Naive thymus-derived CD8-positive, alpha-beta T cell (primary cell): ENCODE measurements around the gene LZTR1. TPM values are rescaled to one million over a fixed set of nuclear protein-coding genes. Genes with fewer than 3 reads are reported as not detected.
"Not testable (repeated sequence)": the region's sequence is repeated elsewhere in the genome, so short reads cannot be mapped to it uniquely, and the experiment has no call there.

Source experiments
- ATAC-seq, 2 donors: fragments of 150-1000 bp; cut with Tn5 transposase in 1 of 2; sonication (Bioruptor Pico), chemical (Tn5 transposase) in 1 of 2; 1 replicate in 1 of 2; 2 replicates in 1 of 2; pipeline ENCODE4 v1.10.0; 2021; ENCODE audit warnings: mild to moderate bottlenecking in 2 of 2, moderate library complexity in 2 of 2
- POLR2A ChIA-PET: fragments of 350-600 bp; sonication (Branson Sonifier 250); formaldehyde crosslinking; loops from one replicate; lab custom pipeline; 2021; ENCODE audit warnings: antibody characterized with exemption; lab: Charles Lee
- DNase-seq, 10 donors: peaks; one replicate each; pipeline versions ENCODE4 v3.0.0 to v3.0.0-alpha.2; 2020 to 2022
- H3K27ac Mint-ChIP-seq, 10 donors: one replicate each; pipeline ENCODE4 v1.8.0; 2020 to 2022; ENCODE audit warnings: mild to moderate bottlenecking in 10 of 10, mixed read lengths in 10 of 10, moderate library complexity in 4 of 10, inconsistent platforms in 1 of 10
- H3K27me3 Mint-ChIP-seq, 5 donors: one replicate each; pipeline ENCODE4 v1.8.0; 2021 to 2022; ENCODE audit warnings: mixed read lengths in 5 of 5
- H3K36me3 Mint-ChIP-seq, 3 donors: one replicate each; pipeline ENCODE4 v1.8.0; 2020 to 2022; ENCODE audit warnings: mixed read lengths in 3 of 3, mild to moderate bottlenecking in 2 of 3, inconsistent platforms in 1 of 3
- H3K4me1 Mint-ChIP-seq, 4 donors: one replicate each; pipeline ENCODE4 v1.8.0; 2021 to 2022; ENCODE audit warnings: mixed read lengths in 4 of 4
- H3K4me3 Mint-ChIP-seq, 10 donors: one replicate each; pipeline ENCODE4 v1.8.0; 2020 to 2022; ENCODE audit warnings: mild to moderate bottlenecking in 10 of 10, mixed read lengths in 10 of 10, moderate library complexity in 6 of 10, inconsistent platforms in 1 of 10
- H3K9me3 Mint-ChIP-seq, 9 donors: one replicate each; pipeline ENCODE4 v1.8.0; 2020 to 2022; ENCODE audit warnings: mixed read lengths in 9 of 9, mild to moderate bottlenecking in 3 of 9, inconsistent platforms in 1 of 9, moderate library complexity in 1 of 9
- polyA plus RNA-seq, 3 donors: library from polyadenylated mRNA; unstranded; fragments of 300-500 nt; fragmentation: Illumina TruSeq; gene quantifications; one replicate each; pipeline ENCODE4 v1.2.3, GENCODE V29; 2021
- total RNA-seq, 8 experiments: library from RNA in 2 of 8; stranded (reverse) in 2 of 8; gene quantifications; one replicate each; pipeline ENCODE4 v1.2.3 and lab custom pipeline; 2021 to 2026

LZTR1 gene
- 100 to 1,000 TPM in 1 of 2 experiments, 10 to 100 TPM in 1; 92.9 to 103 TPM for total RNA-seq
- polyA plus RNA-seq = 10 to 100 TPM in 2 of 3 donors, 1 to 10 TPM in 1; 8.6 to 14.5 (median 12.3) TPM
- 19.5 to 38.6 (median 32.2) reads per million in 6 experiments for total RNA-seq (lab: John Stamatoyannopoulos, UW)

DNA sequence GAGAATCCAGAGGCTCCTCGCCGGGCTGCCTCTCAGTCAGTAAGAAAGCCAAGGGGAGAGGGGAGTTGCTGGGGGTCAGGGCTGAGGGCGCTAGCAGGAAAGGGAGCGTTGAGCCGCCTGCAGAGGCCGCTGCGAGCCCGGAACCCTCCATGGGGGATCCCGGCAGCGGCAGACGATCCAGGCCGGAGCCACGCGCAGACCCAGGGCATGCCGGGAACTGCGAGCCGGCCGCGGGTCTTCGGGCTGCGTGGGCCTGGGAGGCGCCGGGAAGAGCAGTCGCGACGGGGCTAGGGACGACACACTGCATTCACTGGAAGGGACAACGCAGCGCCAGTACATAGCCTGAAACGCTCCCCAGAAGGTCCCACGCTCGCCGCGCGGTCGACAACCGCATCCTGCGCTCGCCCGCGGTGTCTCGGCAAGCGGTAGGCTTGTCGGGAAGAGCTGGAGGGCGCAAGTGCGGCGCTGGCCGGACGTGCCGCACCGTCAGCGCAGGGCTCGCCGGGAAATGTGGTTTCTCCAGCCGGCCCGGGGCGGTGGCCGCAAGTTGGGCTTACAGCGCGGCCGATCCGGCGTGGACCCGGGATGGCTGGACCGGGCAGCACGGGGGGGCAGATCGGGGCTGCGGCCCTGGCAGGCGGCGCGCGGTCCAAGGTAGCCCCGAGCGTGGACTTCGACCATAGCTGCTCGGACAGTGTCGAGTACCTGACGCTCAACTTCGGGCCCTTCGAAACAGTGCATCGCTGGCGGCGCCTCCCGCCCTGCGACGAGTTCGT is at the start of gene LZTR1:
LZTR1 (plus strand) TSS at position 511 of the 776 bp plus-strand sequence; CDS start at position 586, 75 bp downstream.
- POLR2A ChIA-PET = interaction anchor here (1.0 to 4.3 kb wide), 10 partner anchors 9 to 1550 kb away, joined by 3 to 78 read pairs (median 4); partner anchors contain the start of genes CRKL, HIRA and THAP7
- ATAC-seq = peak; percentile 78 to 84
- H3K36me3 Mint-ChIP-seq = peaks cover 0 to 14% (median 0%) of the 10 kb centered on the region in 3 donors
- no peaks in the 10 kb centered on the region for H3K27me3 Mint-ChIP-seq
- peaks cover 28 to 52% (median 49%) of the 10 kb centered on the region in 4 donors for H3K4me1 Mint-ChIP-seq
- peak; percentile 44 to 78 (median 58) for DNase-seq
- H3K9me3 Mint-ChIP-seq = peaks cover 0 to 4% (median 0%) of the 10 kb centered on the region in 9 donors
- H3K4me3 Mint-ChIP-seq = peak within 1 kb of the TSS; percentile 88 to 97 (median 95)
- H3K27ac Mint-ChIP-seq = peak within 1 kb of the TSS; percentile 88 to 97 (median 94)

DNA sequence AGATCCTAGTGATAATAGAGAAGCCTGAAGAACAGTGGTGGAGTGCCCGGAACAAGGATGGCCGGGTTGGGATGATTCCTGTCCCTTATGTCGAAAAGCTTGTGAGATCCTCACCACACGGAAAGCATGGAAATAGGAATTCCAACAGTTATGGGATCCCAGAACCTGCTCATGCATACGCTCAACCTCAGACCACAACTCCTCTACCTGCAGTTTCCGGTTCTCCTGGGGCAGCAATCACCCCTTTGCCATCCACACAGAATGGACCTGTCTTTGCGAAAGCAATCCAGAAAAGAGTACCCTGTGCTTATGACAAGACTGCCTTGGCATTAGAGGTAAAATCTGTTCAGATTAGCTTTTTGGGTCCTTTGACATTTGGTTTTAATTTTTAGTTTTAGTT is 48.2 kb upstream of the LZTR1 start:
- peak overlapping the region in 4 of 10 donors; percentile 5 to 39 (median 20) for H3K27ac Mint-ChIP-seq
- H3K4me3 Mint-ChIP-seq = peak overlapping the region in 4 of 10 donors; percentile 8 to 55 (median 16)
- peaks cover 26 to 87% (median 72%) of the 10 kb centered on the region in 4 donors for H3K4me1 Mint-ChIP-seq
- H3K27me3 Mint-ChIP-seq = no peaks in the 10 kb centered on the region
- DNase-seq (no peak), ATAC-seq (no peak)
- peaks cover 0 to 72% (median 16%) of the 10 kb centered on the region in 3 donors for H3K36me3 Mint-ChIP-seq
- POLR2A ChIA-PET = no interaction called here
- no peaks in the 10 kb centered on the region for H3K9me3 Mint-ChIP-seq

DNA sequence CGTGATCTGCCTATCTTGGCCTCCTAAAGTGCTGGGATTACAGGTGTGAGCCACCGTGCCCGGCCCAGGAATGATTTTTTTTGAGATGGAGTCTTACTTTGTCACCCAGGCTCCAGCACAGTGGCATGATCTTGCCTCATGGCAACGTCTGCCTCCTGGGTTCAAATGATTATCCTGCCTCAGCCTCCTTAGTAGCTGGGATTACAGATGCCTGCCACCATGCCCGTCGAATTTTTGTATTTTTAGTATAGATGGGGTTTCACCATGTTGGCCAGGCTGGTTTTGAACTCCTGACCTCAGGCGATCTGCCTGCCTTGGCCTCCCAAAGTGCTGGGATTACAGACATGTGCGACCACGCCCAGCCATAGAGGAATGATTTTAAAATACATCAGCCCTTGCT is 47.0 kb upstream of the LZTR1 start:
- H3K27me3 Mint-ChIP-seq, ATAC-seq, DNase-seq, H3K9me3 Mint-ChIP-seq, POLR2A ChIA-PET: not testable (repeated sequence)
- peak overlapping the region in 3 of 10 donors; percentile 23 to 69 (median 26) for H3K4me3 Mint-ChIP-seq
- peak overlapping the region in 1 of 10 donors; percentile 48 for H3K27ac Mint-ChIP-seq
- H3K36me3 Mint-ChIP-seq = peaks cover 0 to 74% (median 12%) of the 10 kb centered on the region in 3 donors
- peaks cover 21 to 89% (median 74%) of the 10 kb centered on the region in 4 donors for H3K4me1 Mint-ChIP-seq

DNA sequence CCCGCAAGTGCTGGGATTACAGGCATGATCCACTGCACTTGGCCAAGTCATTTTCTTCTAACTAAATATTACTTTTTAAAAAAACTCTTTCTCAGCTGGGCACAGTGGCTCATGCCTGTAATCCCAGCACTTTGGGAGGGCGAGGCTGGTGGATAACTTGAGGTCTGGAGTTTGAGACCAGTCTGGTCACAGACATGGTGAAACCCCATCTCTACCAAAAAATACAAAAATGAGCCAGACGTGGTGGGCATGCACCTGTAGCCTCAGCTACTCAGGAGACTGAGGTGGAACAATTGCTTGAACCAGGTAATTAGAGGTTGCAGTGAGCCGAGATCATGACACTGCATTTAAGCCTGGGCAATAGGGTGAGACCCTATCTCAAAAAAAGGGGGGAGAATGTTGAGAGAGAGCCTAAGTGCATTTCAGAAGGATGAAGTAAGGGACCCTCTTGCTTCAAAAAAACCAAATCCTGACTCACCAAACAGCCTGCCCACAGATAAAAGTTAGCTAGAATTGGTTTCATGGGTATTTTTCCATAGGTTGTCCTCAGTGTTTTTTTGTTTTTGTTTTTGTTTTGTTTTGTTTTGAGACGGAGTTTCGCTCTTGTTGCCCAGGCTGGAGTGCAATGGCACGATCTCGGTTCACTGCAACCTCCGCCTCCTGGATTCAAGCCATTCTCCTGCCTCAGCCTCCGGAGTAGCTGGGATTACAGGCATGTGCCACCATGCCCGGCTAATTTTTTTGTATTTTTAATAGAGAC is 46.1 kb upstream of the LZTR1 start:
- not testable (repeated sequence) for H3K27me3 Mint-ChIP-seq, ATAC-seq, DNase-seq, H3K9me3 Mint-ChIP-seq
- POLR2A ChIA-PET = interaction anchor here (1.0 kb wide), 1 partner anchor 9 kb away, joined by 3 read pairs; no protein-coding TSS in a partner anchor
- Mint-ChIP-seq H3K4me3 (peak overlapping the region in 7 of 10 donors; percentile 22 to 81 (median 50)), H3K36me3 (peaks cover 0 to 83% (median 12%) of the 10 kb centered on the region in 3 donors), H3K4me1 (peaks cover 29 to 91% (median 79%) of the 10 kb centered on the region in 4 donors), H3K27ac (peak overlapping the region in 4 of 10 donors; percentile 15 to 80 (median 49))

DNA sequence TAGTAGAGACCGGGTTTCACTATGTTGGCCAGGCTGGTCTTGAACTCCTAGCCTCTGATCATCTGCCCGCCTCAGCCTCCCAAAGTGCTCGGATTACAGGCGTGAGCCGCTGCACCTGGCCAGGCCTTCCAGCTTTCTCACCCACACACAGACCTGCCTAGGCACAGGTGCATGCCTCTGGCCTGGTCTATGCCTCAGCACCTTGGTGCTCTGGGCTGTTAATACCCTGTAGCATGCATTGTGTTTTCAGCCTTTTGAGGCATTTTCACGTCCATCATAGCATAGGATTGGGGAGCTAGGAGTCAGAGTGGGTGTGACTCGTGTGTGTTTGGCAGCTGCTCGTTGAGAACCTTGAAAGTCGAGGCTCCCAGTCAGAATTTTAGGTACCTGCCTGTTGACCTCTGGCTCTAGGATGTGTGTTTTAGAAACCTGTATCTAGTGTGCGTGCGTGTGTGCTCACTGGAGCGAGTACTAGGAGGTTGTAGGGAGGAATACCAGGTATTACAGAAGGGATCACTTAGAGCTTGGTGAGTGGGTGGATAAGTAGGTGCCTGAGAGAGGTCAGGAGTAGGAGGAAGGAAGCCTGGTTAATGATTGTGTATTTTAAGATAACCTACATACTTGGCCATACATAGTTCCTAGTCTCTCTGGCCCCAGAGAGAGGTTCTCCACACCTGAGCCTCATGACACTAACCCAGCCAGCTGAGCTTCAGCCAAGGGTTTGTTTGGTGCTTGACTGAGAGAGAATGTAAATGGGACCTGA is 44.9 kb upstream of the LZTR1 start:
- Mint-ChIP-seq H3K9me3 (no peaks in the 10 kb centered on the region), H3K4me1 (peaks cover 36 to 93% (median 80%) of the 10 kb centered on the region in 4 donors), H3K27me3 (no peaks in the 10 kb centered on the region), H3K36me3 (peaks cover 0 to 92% (median 12%) of the 10 kb centered on the region in 3 donors), H3K4me3 (peak overlapping the region; percentile 6 to 81 (median 64)), H3K27ac (peak overlapping the region in 9 of 10 donors; percentile 8 to 88 (median 68))
- DNase-seq (no peak), ATAC-seq (no peak)
- POLR2A ChIA-PET = interaction anchor here (1.0 kb wide), 1 partner anchor 10 kb away, joined by 3 read pairs; no protein-coding TSS in a partner anchor

DNA sequence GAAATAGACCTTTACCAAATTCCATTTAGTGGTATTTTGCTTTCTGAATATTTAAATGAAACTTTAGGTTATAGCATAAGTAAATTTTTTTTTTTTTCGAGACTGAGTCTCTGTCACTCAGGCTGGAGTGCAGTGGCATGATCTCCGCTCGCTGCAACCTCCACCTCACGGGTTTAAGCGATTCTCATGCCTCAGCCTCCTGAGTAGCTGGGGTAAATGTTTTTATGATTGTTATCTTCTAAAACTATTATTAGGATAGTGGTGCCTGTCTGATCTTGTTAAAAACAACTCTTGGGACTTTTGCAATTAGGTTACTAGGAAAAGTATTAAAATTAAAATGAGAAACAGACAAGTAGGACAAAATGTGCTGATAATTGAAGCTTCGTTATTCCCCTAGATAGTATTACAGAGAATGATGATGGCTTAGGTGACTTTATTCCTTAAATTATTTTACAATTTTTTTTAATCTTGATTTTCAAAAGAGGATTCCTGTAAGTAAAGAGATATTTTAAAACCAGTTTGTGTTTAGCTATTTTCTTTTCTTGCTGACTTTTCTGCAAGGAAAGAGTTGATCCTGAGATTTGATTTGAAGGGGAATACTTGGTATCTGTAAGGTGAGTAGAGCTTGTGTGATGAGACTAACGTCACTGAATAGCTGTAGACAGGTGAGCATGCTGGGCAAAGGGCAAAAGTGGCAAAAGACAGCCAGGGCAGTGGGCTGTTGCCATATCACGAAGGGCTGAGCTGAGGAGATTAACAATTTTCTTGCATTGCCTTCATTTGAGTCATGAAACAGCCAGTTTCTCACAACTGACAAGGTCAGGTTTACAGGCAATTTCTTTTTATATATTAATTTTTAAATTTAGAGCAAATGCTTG is 44.1 kb upstream of the LZTR1 start:
- no peak for ATAC-seq
- Mint-ChIP-seq H3K27ac (peak overlapping the region in 8 of 10 donors; percentile 4 to 88 (median 65)), H3K36me3 (peaks cover 0 to 89% (median 12%) of the 10 kb centered on the region in 3 donors), H3K27me3 (no peaks in the 10 kb centered on the region), H3K4me1 (peaks cover 33 to 93% (median 81%) of the 10 kb centered on the region in 4 donors), H3K9me3 (no peaks in the 10 kb centered on the region), H3K4me3 (peak overlapping the region; percentile 6 to 70 (median 57))
- DNase-seq = no peak
- POLR2A ChIA-PET = no interaction called here

GRCh38 chr22:20939457-20940185 is 42.5 kb upstream of the LZTR1 start:
- H3K4me1 Mint-ChIP-seq = peaks cover 37 to 90% (median 81%) of the 10 kb centered on the region in 4 donors
- peak overlapping the region in 5 of 10 donors; percentile 12 to 84 (median 29) for H3K27ac Mint-ChIP-seq
- H3K9me3 Mint-ChIP-seq, DNase-seq, ATAC-seq, H3K27me3 Mint-ChIP-seq: not testable (repeated sequence)
- H3K36me3 Mint-ChIP-seq = peaks cover 0 to 79% (median 3%) of the 10 kb centered on the region in 3 donors
- POLR2A ChIA-PET = interaction anchor here (0.7 kb wide), 1 partner anchor 170 kb away, joined by 4 read pairs; no protein-coding TSS in a partner anchor
- H3K4me3 Mint-ChIP-seq = peak overlapping the region in 7 of 10 donors; percentile 35 to 72 (median 48)

DNA sequence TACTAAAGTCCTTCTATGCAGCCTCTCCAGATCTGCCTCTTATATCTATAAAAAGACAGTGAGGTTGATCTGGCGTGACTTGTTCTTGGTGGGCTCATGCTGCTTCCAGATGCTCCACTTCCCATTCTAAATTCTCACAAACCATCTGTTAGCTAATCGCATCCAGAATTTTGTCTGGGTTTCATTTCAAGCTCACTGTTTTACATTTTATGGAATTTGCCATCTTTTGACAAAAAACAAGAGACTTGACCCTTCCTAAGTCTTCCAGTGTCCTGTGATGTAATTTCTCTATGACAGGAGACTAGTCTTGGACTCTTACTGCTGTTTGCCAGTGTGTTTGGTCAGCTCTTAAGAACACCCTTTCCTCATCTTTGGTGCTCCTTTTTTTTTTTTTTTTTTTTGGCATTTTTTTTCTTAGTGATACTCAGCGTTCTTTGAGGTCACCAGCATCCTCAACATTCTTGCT is 41.9 kb upstream of the LZTR1 start:
- DNase-seq (no peak), ATAC-seq (no peak)
- peak overlapping the region in 8 of 10 donors; percentile 2 to 72 (median 52) for H3K4me3 Mint-ChIP-seq
- H3K27me3 Mint-ChIP-seq = no peaks in the 10 kb centered on the region
- POLR2A ChIA-PET = interaction anchor here (0.7 kb wide), 1 partner anchor 171 kb away, joined by 4 read pairs; no protein-coding TSS in a partner anchor
- H3K4me1 Mint-ChIP-seq = peaks cover 39 to 92% (median 84%) of the 10 kb centered on the region in 4 donors
- peak overlapping the region in 3 of 10 donors; percentile 6 to 84 (median 12) for H3K27ac Mint-ChIP-seq
- H3K36me3 Mint-ChIP-seq = peaks cover 0 to 73% (median 3%) of the 10 kb centered on the region in 3 donors
- no peaks in the 10 kb centered on the region for H3K9me3 Mint-ChIP-seq

DNA sequence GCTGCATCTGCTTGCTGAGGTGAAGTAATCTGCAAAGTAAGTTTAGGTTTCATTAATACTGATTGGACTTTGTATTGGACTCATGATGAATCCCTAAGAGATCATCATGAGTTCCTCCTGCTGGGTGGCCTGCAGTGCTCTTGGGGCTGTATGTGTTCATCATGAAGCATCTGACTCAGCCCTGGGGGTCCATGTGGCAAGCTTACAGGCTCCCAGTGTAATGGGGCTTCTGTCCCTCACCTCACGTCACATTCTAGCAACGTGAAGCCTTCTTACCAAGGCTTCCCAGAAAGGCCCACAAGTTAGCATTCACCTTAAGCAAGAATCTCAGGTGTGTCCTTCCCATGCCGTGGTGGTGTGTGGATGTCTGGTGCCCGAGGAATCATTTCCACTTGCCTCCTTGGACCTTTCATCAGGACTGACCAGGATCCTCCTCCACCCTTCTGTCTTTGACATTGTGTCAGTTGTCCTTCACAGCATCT is 41.2 kb upstream of the LZTR1 start:
- no peaks in the 10 kb centered on the region for H3K27me3 Mint-ChIP-seq
- ATAC-seq (no peak), DNase-seq (no peak)
- H3K4me3 Mint-ChIP-seq = peak overlapping the region; percentile 18 to 59 (median 36)
- peaks cover 0 to 66% (median 3%) of the 10 kb centered on the region in 3 donors for H3K36me3 Mint-ChIP-seq
- POLR2A ChIA-PET = no interaction called here
- H3K27ac Mint-ChIP-seq = peak overlapping the region in 8 of 10 donors; percentile 6 to 84 (median 38)
- H3K9me3 Mint-ChIP-seq = no peaks in the 10 kb centered on the region
- H3K4me1 Mint-ChIP-seq = peaks cover 44 to 92% (median 88%) of the 10 kb centered on the region in 4 donors
